B cell (primary cell): Measurements from ENCODE around the gene PREX1. TPM values are rescaled to one million over a fixed set of nuclear protein-coding genes. Genes with fewer than 3 reads are reported as not detected.
"Not testable (repeated sequence)": the region's sequence is repeated elsewhere in the genome, so short reads cannot be mapped to it uniquely, and the experiment has no call there.

Experiments
- ATAC-seq: fragments of 200-7000 bp; cut with Tn5 transposase; one replicate; pipeline ENCODE4 v1.10.0; 2021; ENCODE audit warnings: low read depth, mild to moderate bottlenecking, moderate number of reproducible peaks, moderate library complexity
- CTCF ChIA-PET: fragments of 350-600 bp; sonication (Branson Sonifier 250); formaldehyde crosslinking; loops from one replicate; lab custom pipeline; 2021; ENCODE audit warnings: antibody characterized with exemption, inconsistent platforms; lab: Charles Lee
- POLR2A ChIA-PET: fragments of 350-600 bp; sonication (Branson Sonifier 250); formaldehyde crosslinking; loops from one replicate; lab custom pipeline; 2021; ENCODE audit warnings: antibody characterized with exemption; lab: Charles Lee
- DNase-seq: peaks from one replicate; pipeline ENCODE4 v3.0.0; 2013
- H2AFZ ChIP-seq: 2 replicates; pipeline ENCODE4 v1.6.1; 2012; ENCODE audit warnings: mild to moderate bottlenecking, low read depth, low read length; ENCODE audit not compliant: insufficient read depth, poor library complexity, severe bottlenecking
- H3K27ac ChIP-seq, 2 donors: 1 replicate in 1 of 2; 2 replicates in 1 of 2; pipeline ENCODE4 v1.5.1; 2012 to 2013; ENCODE audit warnings: low read length in 2 of 2, mild to moderate bottlenecking in 2 of 2, moderate library complexity in 1 of 2
- H3K27me3 ChIP-seq, 4 experiments: fragments of 200-600 bp in 1 of 4; sonication (generic) in 1 of 4; replicated peaks in 1 of 4; 1 replicate in 2 of 4; 2 replicates in 2 of 4; pipeline versions ENCODE4 v1.6.1 to v1.7.0; 2013 to 2016; ENCODE audit warnings: low read length in 3 of 4, mild to moderate bottlenecking in 2 of 4, mixed read lengths in 1 of 4, moderate library complexity in 1 of 4; ENCODE audit not compliant: insufficient read depth in 4 of 4, control insufficient read depth in 3 of 4; ENCODE audit errors: control extremely low read depth in 1 of 4
- H3K36me3 ChIP-seq, 2 experiments: replicated peaks in 1 of 2; 1 replicate in 1 of 2; 2 replicates in 1 of 2; pipeline versions ENCODE4 v1.6.1 to v1.7.1; 2013; ENCODE audit warnings: low read length in 1 of 2; ENCODE audit not compliant: insufficient read depth in 2 of 2, control insufficient read depth in 1 of 2; ENCODE audit errors: control extremely low read depth in 1 of 2, extremely low read depth in 1 of 2
- H3K4me1 ChIP-seq, 2 donors: fragments of 200-600 bp in 1 of 2; sonication (generic) in 1 of 2; 1 replicate in 1 of 2; 2 replicates in 1 of 2; pipeline versions ENCODE4 v1.5.1 to v1.6.1; 2013 to 2017; ENCODE audit warnings: low read length in 2 of 2; ENCODE audit not compliant: control insufficient read depth in 2 of 2, insufficient read depth in 2 of 2
- H3K4me2 ChIP-seq: replicated peaks from 2 replicates; pipeline ENCODE3; 2012; ENCODE audit warnings: mild to moderate bottlenecking, low read depth, low read length; ENCODE audit not compliant: poor library complexity, severe bottlenecking
- H3K4me3 ChIP-seq, 5 experiments: fragments of 200-600 bp in 1 of 5; sonication (generic) in 1 of 5; 1 replicate in 3 of 5; 2 replicates in 2 of 5; pipeline versions ENCODE4 v1.5.1 to v1.7.0; 2011 to 2016; ENCODE audit warnings: low read length in 4 of 5, mild to moderate bottlenecking in 4 of 5, low read depth in 2 of 5, control low read depth in 1 of 5, moderate library complexity in 1 of 5; ENCODE audit not compliant: insufficient read depth in 1 of 5; ENCODE audit errors: control extremely low read depth in 1 of 5, extremely low read depth in 1 of 5
- H3K79me2 ChIP-seq: fragments of 200-600 bp; sonication (generic); one replicate; pipeline ENCODE4 v1.6.0; 2016; ENCODE audit warnings: low read length; ENCODE audit not compliant: control insufficient read depth, insufficient read depth
- H3K9ac ChIP-seq: fragments of 200-600 bp; sonication (generic); 2 replicates; pipeline ENCODE4 v1.6.1; 2017; ENCODE audit warnings: mild to moderate bottlenecking, low read length, moderate library complexity
- H3K9me3 ChIP-seq, 3 donors: one replicate each; pipeline versions ENCODE4 v1.6.1 to v1.7.1; 2013; ENCODE audit warnings: low read length in 2 of 3; ENCODE audit not compliant: control insufficient read depth in 2 of 3, insufficient read depth in 1 of 3; ENCODE audit errors: control extremely low read depth in 1 of 3
- H4K20me1 ChIP-seq: 2 replicates; pipeline ENCODE4 v1.6.0; 2012; ENCODE audit warnings: mild to moderate bottlenecking, low read length; ENCODE audit not compliant: insufficient read depth, control insufficient read depth, poor library complexity, severe bottlenecking
- H3K27ac Mint-ChIP-seq: one replicate; pipeline ENCODE4 v1.8.0; 2021; ENCODE audit warnings: mixed read lengths
- H3K27me3 Mint-ChIP-seq: one replicate; pipeline ENCODE4 v1.8.0; 2021; ENCODE audit warnings: mixed read lengths
- H3K4me1 Mint-ChIP-seq: one replicate; pipeline ENCODE4 v1.8.0; 2021; ENCODE audit warnings: mixed read lengths
- H3K4me3 Mint-ChIP-seq: one replicate; pipeline ENCODE4 v1.8.0; 2021; ENCODE audit warnings: mixed read lengths
- H3K9me3 Mint-ChIP-seq: one replicate; pipeline ENCODE4 v1.8.0; 2022; ENCODE audit warnings: mixed read lengths; ENCODE audit not compliant: insufficient read depth
- CTCF ChIP-seq: fragments of 200-600 bp; IDR thresholded peaks from one replicate; pipeline ENCODE4 v1.8.0; 2022; ENCODE audit warnings: antibody characterized with exemption, mild to moderate bottlenecking
- EZH2 ChIP-seq: IDR thresholded peaks from 2 replicates; pipeline ENCODE4 v1.6.1; 2012; ENCODE audit warnings: borderline replicate concordance, low read depth, mild to moderate bottlenecking, moderate library complexity, low read length; ENCODE audit not compliant: insufficient read depth, poor library complexity, severe bottlenecking
- WGBS: methylation state at CpG from one replicate; pipeline ENCODE4 v1.1.5; 2013; ENCODE audit warnings: missing lambda C conversion rate; ENCODE audit not compliant: insufficient coverage; 5-methylcytosine and 5-hydroxymethylcytosine counted together
- intact Hi-C: fragments of 100-400 bp; cut with micrococcal nuclease; formaldehyde crosslinking; loops from one replicate; pipeline ENCODE4 v1.10.0; 2022
- polyA plus RNA-seq: library from polyadenylated mRNA; depleted of rRNA; stranded (reverse); fragments of >200 nt; gene quantifications from 2 replicates; pipeline ENCODE4 v1.2.3, GENCODE V29; 2012
- total RNA-seq, 2 donors: library from RNA; stranded (reverse); fragments of 120-200 nt in 1 of 2; gene quantifications; 1 replicate in 1 of 2; 2 replicates in 1 of 2; pipeline versions ENCODE4 v1.2.3 to v1.2.4, GENCODE V29; 2013 to 2022

The PREX1 gene
- total and polyA plus RNA-seq, 2 donors (not counting 1 experiment from before 2014, with no cell fraction given) = 79.1 to 99.4 TPM

- Histone ChIP-seq H3K36me3 (no peaks in the 10 kb centered on the region), H3K9me3 (no peaks in the 10 kb centered on the region), H3K27me3 (no peaks in the 10 kb centered on the region), H3K79me2 (no peaks in the 10 kb centered on the region), H3K4me1 (peaks cover 11 to 13% of the 10 kb centered on the region in 2 donors), H3K27ac (no peak overlapping the region), H2AFZ (no peak overlapping the region), H3K9ac (no peak overlapping the region), H3K4me2 (no peak overlapping the region), H4K20me1 (no peaks in the 10 kb centered on the region), H3K4me3 (no peak overlapping the region)
- intact Hi-C loops = no loop called here
- ChIA-PET CTCF (interaction anchor here (1.0 to 1.2 kb wide), 2 partner anchors 25 to 217 kb away, joined by 4 to 11 read pairs; no protein-coding TSS in a partner anchor), POLR2A (interaction anchor here (0.6 kb wide), 1 partner anchor 24 kb away, joined by 3 read pairs; no protein-coding TSS in a partner anchor)
- Mint-ChIP-seq H3K4me1 (peaks cover 36% of the 10 kb centered on the region), H3K27me3 (no peaks in the 10 kb centered on the region), H3K27ac (peak overlapping the region; percentile 46), H3K9me3 (no peaks in the 10 kb centered on the region), H3K4me3 (peak overlapping the region; percentile 38)
- no peak for TF ChIP-seq EZH2
- TF ChIP-seq CTCF = no peak
- WGBS = 86% methylated on average over 16 of the region's 17 CpGs
- ATAC-seq (no peak), DNase-seq (no peak)
Observed at GRCh38 chr20:48875233-48875913, 47.6 kb upstream of the PREX1 start.

- H3K27ac ChIP-seq, DNase-seq, H3K79me2 ChIP-seq, H3K27me3 Mint-ChIP-seq, H4K20me1 ChIP-seq, POLR2A ChIA-PET, H3K9ac ChIP-seq, H3K36me3 ChIP-seq, H3K4me2 ChIP-seq, H3K27me3 ChIP-seq, H3K9me3 Mint-ChIP-seq, H3K4me3 ChIP-seq, ATAC-seq, H2AFZ ChIP-seq, intact Hi-C loops, H3K27ac Mint-ChIP-seq, H3K9me3 ChIP-seq, H3K4me3 Mint-ChIP-seq: not testable (repeated sequence)
- H3K4me1 ChIP-seq = peaks cover 26 to 31% of the 10 kb centered on the region in 2 donors
- H3K4me1 Mint-ChIP-seq = peaks cover 32% of the 10 kb centered on the region
- CTCF ChIA-PET = interaction anchor here (1.1 kb wide), 1 partner anchor 212 kb away, joined by 4 read pairs; no protein-coding TSS in a partner anchor
Observed at GRCh38 chr20:48869442-48869841, 41.6 kb upstream of the PREX1 start.
